HCT116 (cell line): ENCODE data around the gene VPS35. TPM values are rescaled to one million over a fixed set of nuclear protein-coding genes. Genes with fewer than 3 reads are reported as not detected.

Experiments used
- ATAC-seq: fragments of 200-7000 bp; cut with Tn5 transposase; 2 replicates; pipeline ENCODE4 v1.9.1; 2020; ENCODE audit warnings: mild to moderate bottlenecking, moderate library complexity
- BruUV-seq: library from RNA; stranded (reverse); fragments of 400-500 nt; replicated peaks from 2 replicates; lab custom pipeline; 2021; lab: Mats Ljungman, UMichigan
- CTCF ChIA-PET: fragments of 300-600 bp; sonication (Branson Sonifier 250); formaldehyde crosslinking; loops from one replicate; lab custom pipeline; 2021; ENCODE audit warnings: antibody characterized with exemption; lab: Charles Lee
- POLR2A ChIA-PET: fragments of 300-600, 350-600 bp; sonication (Branson Sonifier 250); formaldehyde crosslinking; loops from one replicate; lab custom pipeline; 2021; ENCODE audit warnings: antibody characterized with exemption; lab: Charles Lee
- RAD21 ChIA-PET, 2 experiments: fragments of 300-600 bp; sonication (Branson Sonifier 250); formaldehyde crosslinking; loops; one replicate each; lab custom pipeline; 2023; ENCODE audit warnings: low total read pairs in 2 of 2; ENCODE audit not compliant: uncharacterized antibody in 2 of 2, unreplicated experiment in 2 of 2, low non-redundant PET in 1 of 2; lab: Charles Lee
- DNase-seq: peaks from one replicate; pipeline ENCODE4 v3.0.0-alpha.2; 2010; ENCODE audit warnings: low read depth, low spot score
- H2AFZ ChIP-seq: fragments of 200-600 bp; shearing (Covaris generic), sonication (generic); 2 replicates; pipeline ENCODE4 v1.6.1; 2017; ENCODE audit warnings: low read depth, mixed run types, mixed read lengths, antibody characterized with exemption, low read length; ENCODE audit not compliant: poor library complexity, severe bottlenecking
- H3K27ac ChIP-seq: 2 replicates; pipeline ENCODE4 v1.5.1; 2012; ENCODE audit warnings: low read depth, low read length
- H3K27me3 ChIP-seq: fragments of 200-600 bp; sonication (generic); 2 replicates; pipeline ENCODE4 v1.6.1; 2016; ENCODE audit warnings: mixed run types, low read length, mixed read lengths; ENCODE audit not compliant: insufficient read depth
- H3K36me3 ChIP-seq, 2 experiments: fragments of 200-500 bp in 1 of 2; fragments of 200-600 bp in 1 of 2; sonication (Bioruptor generic) in 1 of 2; sonication (generic) in 1 of 2; 2 replicates each; pipeline versions ENCODE4 v1.5.1 to v1.6.1; 2014 to 2016; ENCODE audit warnings: low read length in 2 of 2, inconsistent platforms in 1 of 2, mixed read lengths in 1 of 2, mixed run types in 1 of 2; ENCODE audit not compliant: insufficient read depth in 2 of 2, control insufficient read depth in 1 of 2
- H3K4me1 ChIP-seq, 2 experiments: fragments of 200-600 bp in 1 of 2; sonication (generic) in 1 of 2; 2 replicates each; pipeline versions ENCODE4 v1.5.1 to v1.6.1; 2012 to 2017; ENCODE audit warnings: low read length in 2 of 2, inconsistent platforms in 1 of 2, mild to moderate bottlenecking in 1 of 2, mixed read lengths in 1 of 2, mixed run types in 1 of 2, moderate library complexity in 1 of 2; ENCODE audit not compliant: insufficient read depth in 2 of 2, control insufficient read depth in 1 of 2
- H3K4me2 ChIP-seq: fragments of 200-600 bp; sonication (generic); 2 replicates; pipeline ENCODE4 v1.6.1; 2017; ENCODE audit warnings: mixed run types, low read length, mixed read lengths
- H3K4me3 ChIP-seq, 2 experiments: fragments of 200-600 bp in 1 of 2; sonication (generic) in 1 of 2; replicated peaks in 1 of 2; 2 replicates each; pipeline ENCODE4 v1.5.1; 2011 to 2016; ENCODE audit warnings: low read length in 2 of 2, control low read depth in 1 of 2, low read depth in 1 of 2, mild to moderate bottlenecking in 1 of 2, mixed read lengths in 1 of 2, mixed run types in 1 of 2
- H3K79me2 ChIP-seq: fragments of 200-600 bp; sonication (generic); 2 replicates; pipeline ENCODE4 v1.6.1; 2017; ENCODE audit warnings: mild to moderate bottlenecking, mixed run types, low read length, moderate library complexity, mixed read lengths; ENCODE audit not compliant: insufficient read depth
- H3K9ac ChIP-seq: fragments of 200-600 bp; sonication (generic); 2 replicates; pipeline ENCODE4 v1.6.1; 2016; ENCODE audit warnings: low read length, mixed read lengths
- H3K9me2 ChIP-seq: fragments of 200-600 bp; sonication (generic), shearing (Covaris generic); 2 replicates; pipeline ENCODE4 v1.6.1; 2017; ENCODE audit warnings: mixed run types, mild to moderate bottlenecking, moderate library complexity; ENCODE audit not compliant: insufficient read depth
- H3K9me3 ChIP-seq, 2 experiments: fragments of 200-500 bp in 1 of 2; fragments of 200-600 bp in 1 of 2; sonication (Bioruptor generic) in 1 of 2; sonication (generic) in 1 of 2; 2 replicates each; pipeline ENCODE4 v1.6.1; 2014 to 2017; ENCODE audit warnings: low read length in 2 of 2, mixed read lengths in 2 of 2, inconsistent platforms in 1 of 2, low read depth in 1 of 2, mild to moderate bottlenecking in 1 of 2, mixed run types in 1 of 2, moderate library complexity in 1 of 2; ENCODE audit not compliant: control insufficient read depth in 1 of 2, insufficient read depth in 1 of 2
- H4K20me1 ChIP-seq: fragments of 200-600 bp; sonication (generic), shearing (Covaris generic); 2 replicates; pipeline ENCODE4 v1.6.1; 2017; ENCODE audit warnings: mixed run types, mild to moderate bottlenecking, moderate library complexity; ENCODE audit not compliant: insufficient read depth
- ELF1 ChIP-seq: IDR thresholded peaks from 2 replicates; pipeline ENCODE4 v1.6.1; 2012; ENCODE audit warnings: low read depth, borderline replicate concordance
- EZH2 ChIP-seq: fragments of 200-600 bp; sonication (generic); IDR thresholded peaks from 2 replicates; pipeline ENCODE4 v1.6.1; 2017; ENCODE audit warnings: antibody characterized with exemption, mixed run types
- EZH2phosphoT487 ChIP-seq: fragments of 200-600 bp; IDR thresholded peaks from 2 replicates; pipeline ENCODE4 v1.6.1; 2018; ENCODE audit warnings: antibody characterized with exemption, borderline replicate concordance
- FOSL1 ChIP-seq: IDR thresholded peaks from 2 replicates; pipeline ENCODE4 v1.6.1; 2012; ENCODE audit warnings: low read depth
- JUND ChIP-seq: IDR thresholded peaks from 2 replicates; pipeline ENCODE4 v1.6.1; 2012
- POLR2A ChIP-seq: IDR thresholded peaks from 2 replicates; pipeline ENCODE4 v1.7.0; 2011; ENCODE audit warnings: borderline replicate concordance; ENCODE audit not compliant: insufficient read depth, insufficient read length; ENCODE audit errors: extremely low read depth
- POLR2AphosphoS5 ChIP-seq: IDR thresholded peaks from 2 replicates; pipeline ENCODE4 v1.6.1; 2011; ENCODE audit warnings: mild to moderate bottlenecking, low read depth, low read length, moderate library complexity
- RAD21 ChIP-seq: IDR thresholded peaks from 2 replicates; pipeline ENCODE4 v1.6.1; 2012; ENCODE audit warnings: low read depth, mild to moderate bottlenecking
- SIN3A ChIP-seq: IDR thresholded peaks from 2 replicates; pipeline ENCODE4 v1.6.1; 2012; ENCODE audit warnings: low read depth
- SRF ChIP-seq: IDR thresholded peaks from 2 replicates; pipeline ENCODE4 v1.6.1; 2012; ENCODE audit warnings: low read depth
- TCF7L2 ChIP-seq: IDR thresholded peaks from 2 replicates; pipeline ENCODE4 v1.7.0; 2011; ENCODE audit warnings: borderline replicate concordance, inconsistent platforms; ENCODE audit not compliant: insufficient read depth, insufficient read length; ENCODE audit errors: extremely low read depth
- YY1 ChIP-seq: IDR thresholded peaks from 2 replicates; pipeline ENCODE4 v1.6.1; 2011; ENCODE audit warnings: low read length, low read depth, moderate library complexity, mild to moderate bottlenecking; ENCODE audit not compliant: insufficient replicate concordance; ENCODE audit errors: extremely low read depth
- ZFX ChIP-seq: fragments of 450-650 bp; IDR thresholded peaks from 2 replicates; pipeline ENCODE4 v1.6.1; 2017
- intact Hi-C: fragments of 100-400 bp; cut with micrococcal nuclease; formaldehyde crosslinking; loops from 2 replicates; pipeline ENCODE4 v1.10.0; 2022
- total RNA-seq: library from RNA; stranded (reverse); gene quantifications from one replicate; pipeline ENCODE4 v1.2.1, GENCODE V29; 2021; ENCODE audit not compliant: unreplicated experiment
- TF ChIP-seq, protein P1 (sequence below): IDR thresholded peaks from 2 replicates; pipeline ENCODE4 v1.6.1; 2012
- TF ChIP-seq, protein P2 (sequence below): IDR thresholded peaks from 2 replicates; pipeline ENCODE4 v1.6.1; 2011; ENCODE audit warnings: mild to moderate bottlenecking, low read length, moderate library complexity; ENCODE audit not compliant: insufficient replicate concordance; ENCODE audit errors: extremely low read depth

VPS35 gene
- total RNA-seq, 1 experiment from 2014 or later = 115 TPM

DNA sequence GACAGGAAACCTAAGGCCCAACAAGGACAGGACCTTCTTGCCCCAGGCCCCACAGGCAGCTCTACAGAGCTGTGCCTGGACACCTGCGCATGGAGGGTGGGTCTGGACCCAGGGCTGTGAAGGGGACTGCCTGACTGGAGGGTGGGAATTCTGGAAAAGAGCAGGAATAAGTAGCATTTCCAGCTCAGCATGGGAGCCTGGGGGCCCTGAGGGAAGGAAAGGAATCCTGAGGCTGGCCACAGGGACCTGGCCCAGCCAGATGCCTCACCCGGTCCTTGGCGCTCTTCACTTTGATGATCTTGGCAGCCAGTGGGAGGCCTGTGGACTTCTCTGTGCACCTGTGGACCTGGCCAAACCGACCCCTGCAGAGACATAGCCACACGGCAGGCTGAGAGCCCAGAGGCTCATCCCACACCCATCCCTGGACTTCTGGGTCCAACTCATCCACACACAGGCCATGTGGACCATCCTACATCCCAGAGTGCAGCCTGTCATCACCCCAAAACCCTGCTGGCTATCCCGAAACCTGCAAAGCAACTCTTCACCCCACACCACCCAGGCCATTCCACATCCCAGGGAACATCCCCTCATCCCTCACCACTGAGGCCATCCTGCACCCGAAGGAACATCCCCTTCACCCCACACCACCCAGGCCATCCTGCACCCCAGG is 40.5 kb upstream of the VPS35 start:
- intact Hi-C loops = no loop called here
- Histone ChIP-seq H3K9me3 (no peaks in the 10 kb centered on the region), H3K27ac (no peak overlapping the region), H3K4me3 (no peak overlapping the region), H3K4me2 (no peak overlapping the region), H3K9me2 (no peaks in the 10 kb centered on the region), H3K9ac (no peak overlapping the region), H3K4me1 (no peaks in the 10 kb centered on the region), H3K27me3 (no peaks in the 10 kb centered on the region), H4K20me1 (no peaks in the 10 kb centered on the region), H2AFZ (no peak overlapping the region), H3K36me3 (no peaks in the 10 kb centered on the region), H3K79me2 (no peaks in the 10 kb centered on the region)
- no TSS peak for BruUV-seq
- POLR2A ChIA-PET = no interaction called here
- DNase-seq (no peak), ATAC-seq (no peak)
- CTCF ChIA-PET = no interaction called here
- RAD21 ChIA-PET = no interaction called here
- TF ChIP-seq RAD21 (no peak), ELF1 (no peak), POLR2A (no peak), SRF (no peak), EZH2 (no peak), ZFX (no peak), POLR2AphosphoS5 (no peak), SIN3A (no peak), EZH2phosphoT487 (no peak), JUND (no peak), YY1 (no peak), FOSL1 (no peak), TCF7L2 (no peak)
- TF ChIP-seq, protein P1, sequence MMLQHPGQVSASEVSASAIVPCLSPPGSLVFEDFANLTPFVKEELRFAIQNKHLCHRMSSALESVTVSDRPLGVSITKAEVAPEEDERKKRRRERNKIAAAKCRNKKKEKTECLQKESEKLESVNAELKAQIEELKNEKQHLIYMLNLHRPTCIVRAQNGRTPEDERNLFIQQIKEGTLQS = no peak
- TF ChIP-seq, protein P2, sequence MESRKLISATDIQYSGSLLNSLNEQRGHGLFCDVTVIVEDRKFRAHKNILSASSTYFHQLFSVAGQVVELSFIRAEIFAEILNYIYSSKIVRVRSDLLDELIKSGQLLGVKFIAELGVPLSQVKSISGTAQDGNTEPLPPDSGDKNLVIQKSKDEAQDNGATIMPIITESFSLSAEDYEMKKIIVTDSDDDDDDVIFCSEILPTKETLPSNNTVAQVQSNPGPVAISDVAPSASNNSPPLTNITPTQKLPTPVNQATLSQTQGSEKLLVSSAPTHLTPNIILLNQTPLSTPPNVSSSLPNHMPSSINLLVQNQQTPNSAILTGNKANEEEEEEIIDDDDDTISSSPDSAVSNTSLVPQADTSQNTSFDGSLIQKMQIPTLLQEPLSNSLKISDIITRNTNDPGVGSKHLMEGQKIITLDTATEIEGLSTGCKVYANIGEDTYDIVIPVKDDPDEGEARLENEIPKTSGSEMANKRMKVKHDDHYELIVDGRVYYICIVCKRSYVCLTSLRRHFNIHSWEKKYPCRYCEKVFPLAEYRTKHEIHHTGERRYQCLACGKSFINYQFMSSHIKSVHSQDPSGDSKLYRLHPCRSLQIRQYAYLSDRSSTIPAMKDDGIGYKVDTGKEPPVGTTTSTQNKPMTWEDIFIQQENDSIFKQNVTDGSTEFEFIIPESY = no peak
